H54 (cell line): ENCODE data around the gene HMGXB3.

Source experiments
- DNase-seq: peaks from one replicate; pipeline ENCODE4 v3.0.0; 2011; ENCODE audit warnings: low spot score, mixed read lengths; ENCODE audit not compliant: insufficient read length
- FAIRE-seq: peaks from 3 replicates; lab custom pipeline; 2011; peaks lifted over from hg19 to GRCh38; lab: Jason Lieb, UNC
- POLR2A ChIP-seq: IDR thresholded peaks from 2 replicates; pipeline ENCODE4 v1.6.1; 2011; ENCODE audit warnings: low read depth, mild to moderate bottlenecking, low read length

The HMGXB3 gene

DNA sequence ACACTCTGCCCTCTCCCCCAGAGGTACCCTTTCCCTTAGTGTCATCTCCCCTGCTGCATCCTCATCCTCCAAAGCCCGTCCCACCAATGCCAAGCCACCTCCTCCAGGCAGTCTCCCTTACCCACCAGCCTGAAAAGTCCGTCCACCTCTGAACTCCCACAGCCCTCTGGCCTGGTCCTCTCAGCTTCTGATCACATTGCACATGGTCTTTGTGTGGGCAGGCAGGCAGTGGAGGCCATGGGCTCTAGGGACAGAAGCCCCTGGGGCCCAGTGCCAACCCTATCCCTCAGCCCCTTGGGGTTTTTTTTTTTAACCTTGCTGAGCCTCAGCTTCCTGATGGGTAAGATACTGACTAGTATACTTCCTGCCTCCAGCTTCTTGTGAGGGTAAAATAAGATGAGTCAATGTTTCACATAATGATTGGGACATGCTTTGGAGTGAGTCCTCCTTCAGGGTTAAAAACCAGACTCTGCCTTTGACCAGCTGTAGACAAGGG lies 66.4 kb downstream of the HMGXB3 start:
- FAIRE-seq (no peak), DNase-seq (peak; percentile 63)

GRCh38 chr5:150067405-150067960 lies 66.9 kb downstream of the HMGXB3 start:
- no peak for TF ChIP-seq POLR2A
- no peak for FAIRE-seq
- DNase-seq = no peak

More for the DNA sequence above, 66.4 kb downstream of the HMGXB3 start:
- TF ChIP-seq POLR2A = no peak

DNA sequence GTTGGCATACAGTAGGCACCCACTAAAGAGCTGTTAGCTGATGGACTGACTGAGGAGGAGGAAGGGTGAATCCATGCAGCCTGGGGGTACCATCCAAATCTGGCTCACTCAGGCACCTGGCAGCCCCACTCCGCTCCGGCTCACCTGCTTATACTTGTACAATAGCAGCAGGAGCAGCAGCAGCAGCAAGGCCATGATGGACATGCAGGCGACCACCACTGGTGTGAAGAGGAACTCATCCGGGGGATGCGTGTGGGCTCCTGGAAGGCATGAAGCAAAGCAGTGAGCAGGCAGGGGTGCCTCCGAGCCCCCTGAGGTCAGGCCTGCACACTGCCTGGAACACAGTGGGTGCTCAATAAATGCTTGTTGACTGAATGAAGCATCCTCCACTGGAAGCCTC lies 67.5 kb downstream of the HMGXB3 start:
- no peak for DNase-seq
- no peak for FAIRE-seq
- TF ChIP-seq POLR2A = no peak

DNA sequence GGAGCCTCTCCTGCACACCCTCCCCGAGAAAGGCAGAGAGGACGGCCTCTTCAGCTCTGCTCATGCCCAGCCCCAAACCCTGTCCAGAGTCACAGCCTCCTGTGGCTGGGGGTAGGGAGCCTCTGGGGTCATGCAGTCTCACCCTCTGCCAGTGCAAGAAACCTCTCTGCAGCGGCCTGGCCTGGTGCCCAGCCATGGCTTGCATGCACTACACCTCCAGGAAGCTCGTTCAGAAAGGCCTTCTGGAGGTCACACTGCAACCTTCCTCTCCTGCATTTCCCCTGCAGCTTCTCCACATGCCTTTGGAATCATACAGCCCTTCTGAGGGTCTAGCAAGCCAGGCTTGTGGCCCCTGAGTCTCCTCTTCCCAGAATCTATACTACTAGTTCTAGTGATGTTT lies 67.9 kb downstream of the HMGXB3 start:
- TF ChIP-seq POLR2A = no peak
- FAIRE-seq (no peak), DNase-seq (no peak)

- DNase-seq (no peak), FAIRE-seq (no peak)
- no peak for TF ChIP-seq POLR2A
Observed at GRCh38 chr5:150068961-150069645, 68.6 kb downstream of the HMGXB3 start.

- DNase-seq (no peak), FAIRE-seq (no peak)
- TF ChIP-seq POLR2A = no peak
Observed at GRCh38 chr5:150069672-150070627, 69.4 kb downstream of the HMGXB3 start.

DNA sequence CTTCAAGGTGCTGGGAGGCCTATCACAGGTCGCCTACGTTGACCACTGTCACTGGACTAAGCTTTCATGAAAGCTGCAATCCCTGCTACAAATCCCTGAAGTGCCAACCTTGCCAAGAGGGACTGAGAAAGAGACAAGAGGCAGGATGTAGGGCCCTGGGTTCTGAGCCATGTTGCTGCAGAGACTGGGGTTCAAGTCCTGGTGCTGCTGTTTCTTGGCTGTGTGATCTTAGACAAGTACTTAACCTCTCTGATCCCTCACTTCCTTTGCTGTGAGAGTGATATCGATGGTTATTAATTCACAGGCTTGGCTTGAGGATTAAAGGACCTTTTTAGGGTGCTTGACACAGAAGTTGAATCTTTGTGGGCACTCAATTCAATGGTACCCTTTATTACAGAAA lies 70.3 kb downstream of the HMGXB3 start:
- FAIRE-seq (no peak), DNase-seq (no peak)
- TF ChIP-seq POLR2A = no peak

DNA sequence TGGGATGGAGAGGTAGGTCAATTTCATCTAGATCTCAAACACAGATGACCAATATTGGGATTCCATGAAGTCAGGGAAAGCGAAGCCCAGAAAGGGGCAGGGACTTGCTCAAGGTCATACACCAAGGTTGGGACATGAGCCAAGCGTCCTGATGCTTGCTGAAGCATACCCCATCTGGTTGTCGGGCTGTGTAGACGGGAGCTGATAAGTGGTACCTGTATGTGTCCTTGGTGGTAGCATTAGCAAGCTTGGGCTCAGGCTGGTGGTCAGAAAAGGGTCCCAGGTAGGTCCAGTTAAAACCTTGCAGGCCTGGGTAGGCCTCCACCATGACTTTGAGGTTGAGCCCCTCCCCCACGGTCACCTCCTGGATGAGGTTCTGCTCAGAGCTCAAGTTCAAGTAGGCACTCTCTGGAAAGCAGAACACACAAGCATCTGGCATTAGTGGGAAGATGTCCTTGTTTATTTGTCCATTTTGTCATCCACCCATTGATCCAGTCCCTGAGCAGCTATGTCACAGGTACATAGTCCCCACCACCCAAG lies 72.6 kb downstream of the HMGXB3 start:
- no peak for TF ChIP-seq POLR2A
- FAIRE-seq (no peak), DNase-seq (no peak)

DNA sequence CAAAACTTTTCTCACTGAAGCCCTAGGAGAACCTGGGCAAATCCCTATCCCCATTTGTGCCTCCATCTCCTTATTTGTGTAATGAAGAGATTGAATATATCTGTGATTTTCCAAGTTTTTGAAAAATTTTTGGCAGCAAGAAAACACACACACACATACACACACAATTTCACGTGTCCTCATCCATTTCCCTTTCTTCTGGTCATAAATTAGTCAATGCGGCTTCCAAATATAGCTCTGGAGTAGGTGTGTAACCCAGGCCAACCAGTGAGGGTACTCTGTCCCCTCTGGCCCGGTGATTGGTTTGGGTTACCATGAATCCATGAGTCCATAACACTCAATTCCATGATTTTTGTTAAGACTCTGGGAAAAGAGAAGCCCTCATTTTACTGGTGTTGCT lies 73.1 kb downstream of the HMGXB3 start:
- FAIRE-seq (no peak), DNase-seq (no peak)
- no peak for TF ChIP-seq POLR2A

GRCh38 chr5:150075233-150075632 lies 74.7 kb downstream of the HMGXB3 start:
- FAIRE-seq (no peak), DNase-seq (no peak)
- no peak for TF ChIP-seq POLR2A

GRCh38 chr5:150075806-150076205 lies 75.3 kb downstream of the HMGXB3 start:
- DNase-seq = no peak
- TF ChIP-seq POLR2A = no peak
- no peak for FAIRE-seq

DNA sequence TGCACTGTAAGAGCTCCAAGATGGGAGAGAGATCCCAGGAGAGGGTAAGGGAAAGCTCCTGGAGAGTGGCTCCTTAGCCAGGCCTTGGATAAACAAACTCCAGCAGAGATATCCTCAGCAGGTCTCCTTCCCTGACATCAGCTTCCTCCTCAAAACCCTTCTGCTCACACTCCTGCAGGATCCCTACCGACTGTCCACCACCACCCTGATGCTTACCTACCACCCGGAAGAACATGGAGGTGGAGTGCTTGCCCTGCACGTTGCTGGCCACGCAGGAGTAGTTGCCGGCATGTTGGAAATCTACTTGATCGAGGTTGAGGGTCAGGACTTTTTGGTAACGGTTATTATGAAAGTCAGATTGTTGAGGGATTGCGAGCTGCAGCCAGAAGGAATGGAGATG lies 76.5 kb downstream of the HMGXB3 start:
- TF ChIP-seq POLR2A = no peak
- no peak for FAIRE-seq
- no peak for DNase-seq

- DNase-seq (no peak), FAIRE-seq (no peak)
- TF ChIP-seq POLR2A = no peak
Observed at GRCh38 chr5:150077996-150078801, 77.7 kb downstream of the HMGXB3 start.
